A549 (cell line): ENCODE results near the gene FUNDC1. TPM values are rescaled to one million over a fixed set of nuclear protein-coding genes. Genes with fewer than 3 reads are reported as not detected.

Experiments used
- ATAC-seq, 2 experiments: fragments of 200-7000 bp in 1 of 2; fragments of >200 bp in 1 of 2; cut with Nextera tagmentation in 1 of 2; cut with Tn5 transposase in 1 of 2; 3 replicates each; pipeline versions ENCODE4 v1.8.0 to v1.9.1; 2018 to 2020; ENCODE audit warnings: mild to moderate bottlenecking in 1 of 2, moderate library complexity in 1 of 2
- CTCF ChIA-PET: fragments of 300-600 bp; sonication (Branson Sonifier 250); formaldehyde crosslinking; extraction: SDS; loops from one replicate; lab custom pipeline; 2021; ENCODE audit warnings: antibody characterized with exemption, inconsistent platforms; lab: Yijun Ruan, JAX
- POLR2A ChIA-PET: fragments of 350-600 bp; formaldehyde crosslinking; extraction: SDS; loops from one replicate; lab custom pipeline; 2021; ENCODE audit warnings: antibody characterized with exemption, inconsistent platforms; lab: Yijun Ruan, JAX
- DNase-seq, 2 experiments: peaks; one replicate each; pipeline versions ENCODE4 v3.0.0 to v3.0.0-alpha.2; 2011 to 2016; ENCODE audit warnings: low read depth in 1 of 2, low spot score in 1 of 2
- FAIRE-seq: peaks from 2 replicates; lab custom pipeline; 2011; peaks lifted over from hg19 to GRCh38; lab: Jason Lieb, UNC
- H3K27ac ChIP-seq, 2 experiments: fragments of >200 bp; sonication (Bioruptor Twin); formaldehyde crosslinking; 3 replicates each; pipeline ENCODE4 v1.5.1; 2016 to 2017
- H3K4me1 ChIP-seq: fragments of >200 bp; sonication (Bioruptor Twin); formaldehyde crosslinking; 3 replicates; pipeline ENCODE4 v1.6.1; 2016
- H3K4me2 ChIP-seq: fragments of >200 bp; sonication (Bioruptor Twin); formaldehyde crosslinking; 3 replicates; pipeline ENCODE4 v1.6.1; 2016
- H3K4me3 ChIP-seq: fragments of >200 bp; sonication (Bioruptor Twin); formaldehyde crosslinking; 3 replicates; pipeline ENCODE4 v1.5.1; 2016
- H3K9me3 ChIP-seq: fragments of >200 bp; sonication (Bioruptor Twin); formaldehyde crosslinking; 3 replicates; pipeline ENCODE4 v1.6.1; 2016
- ATOH8 ChIP-seq: fragments of 250-450 bp; sonication (Bioruptor Pico); IDR thresholded peaks from 2 replicates; pipeline ENCODE4 v1.5.0; 2020; ENCODE audit warnings: low read depth, mild to moderate bottlenecking, moderate library complexity
- BCL3 ChIP-seq: fragments of >200 bp; sonication (Bioruptor Twin); formaldehyde crosslinking; IDR thresholded peaks from 3 replicates; pipeline ENCODE4 v1.6.1; 2016
- BHLHE40 ChIP-seq: IDR thresholded peaks from 2 replicates; pipeline ENCODE4 v1.6.1; 2012; ENCODE audit warnings: low read depth, low read length, inconsistent platforms
- CBX8 ChIP-seq: fragments of 200-600 bp; sonication (generic); IDR thresholded peaks from 2 replicates; pipeline ENCODE4 v1.6.1; 2016
- CEBPB ChIP-seq, 2 experiments: fragments of >200 bp in 1 of 2; sonication (Bioruptor Twin) in 1 of 2; formaldehyde crosslinking in 1 of 2; IDR thresholded peaks; 2 replicates each; pipeline ENCODE4 v1.6.1; 2012 to 2016
- CHD4 ChIP-seq: fragments of 200-600 bp; sonication (generic); IDR thresholded peaks from 2 replicates; pipeline ENCODE4 v1.6.1; 2016; ENCODE audit warnings: antibody characterized with exemption, mild to moderate bottlenecking, borderline replicate concordance
- E2F6 ChIP-seq: IDR thresholded peaks from 2 replicates; pipeline ENCODE4 v1.6.1; 2012; ENCODE audit warnings: low read depth, borderline replicate concordance
- FOSL2 ChIP-seq, 2 experiments: fragments of 450-650 bp in 1 of 2; fragments of >200 bp in 1 of 2; sonication (Bioruptor Twin) in 1 of 2; formaldehyde crosslinking; IDR thresholded peaks; 2 replicates each; pipeline versions ENCODE4 v1.5.0 to v1.6.1; 2016 to 2020; ENCODE audit warnings: mild to moderate bottlenecking in 1 of 2, moderate library complexity in 1 of 2
- GATA3 ChIP-seq: IDR thresholded peaks from 2 replicates; pipeline ENCODE4 v1.6.1; 2012; ENCODE audit warnings: borderline replicate concordance
- HDAC2 ChIP-seq: fragments of 200-600 bp; sonication (generic); IDR thresholded peaks from 2 replicates; pipeline ENCODE4 v1.6.1; 2016
- HES2 ChIP-seq: fragments of >200 bp; sonication (Bioruptor Twin); formaldehyde crosslinking; IDR thresholded peaks from 2 replicates; pipeline ENCODE4 v1.6.1; 2016
- JUNB ChIP-seq: fragments of >200 bp; sonication (Bioruptor Twin); formaldehyde crosslinking; IDR thresholded peaks from 2 replicates; pipeline ENCODE4 v1.6.1; 2016
- KDM1A ChIP-seq: fragments of 200-600 bp; sonication (generic); IDR thresholded peaks from 2 replicates; pipeline ENCODE4 v1.6.1; 2016; ENCODE audit warnings: low read depth, mild to moderate bottlenecking
- MAZ ChIP-seq: fragments of 150-350 bp; IDR thresholded peaks from 2 replicates; pipeline ENCODE4 v1.6.1; 2014; ENCODE audit warnings: antibody characterized with exemption, low read depth, low read length, borderline replicate concordance
- NPAS2 ChIP-seq: fragments of 250-450 bp; sonication (Bioruptor Pico); IDR thresholded peaks from 2 replicates; pipeline ENCODE4 v1.8.0; 2022; ENCODE audit warnings: mild to moderate bottlenecking, moderate library complexity, borderline replicate concordance
- RARB ChIP-seq: fragments of 250-450 bp; sonication (Bioruptor Pico); IDR thresholded peaks from 2 replicates; pipeline ENCODE4 v1.8.0; 2021; ENCODE audit warnings: mild to moderate bottlenecking, moderate library complexity
- RCOR1 ChIP-seq: fragments of 150-350 bp; IDR thresholded peaks from 2 replicates; pipeline ENCODE4 v1.6.1; 2014; ENCODE audit warnings: antibody characterized with exemption, low read length, low read depth
- RFX5 ChIP-seq: fragments of 450-650 bp; IDR thresholded peaks from 2 replicates; pipeline ENCODE4 v1.7.1; 2014; ENCODE audit warnings: antibody characterized with exemption, mild to moderate bottlenecking, moderate library complexity
- SREBF2 ChIP-seq: fragments of 450-650 bp; IDR thresholded peaks from 2 replicates; pipeline ENCODE4 v1.6.1; 2014; ENCODE audit warnings: mild to moderate bottlenecking, moderate library complexity
- ZC3H11A ChIP-seq: fragments of 450-650 bp; IDR thresholded peaks from 2 replicates; pipeline ENCODE4 v1.6.1; 2014; ENCODE audit warnings: antibody characterized with exemption, mild to moderate bottlenecking
- ZFP36 ChIP-seq: fragments of 450-650 bp; IDR thresholded peaks from 2 replicates; pipeline ENCODE4 v1.6.1; 2014; ENCODE audit warnings: borderline replicate concordance; ENCODE audit not compliant: partially characterized antibody
- WGBS: methylation state at CpG from one replicate; pipeline ENCODE4 v1.1.6; 2017; ENCODE audit errors: missing lambda C conversion rate; 5-methylcytosine and 5-hydroxymethylcytosine counted together
- polyA plus RNA-seq, 4 experiments: library from polyadenylated mRNA; depleted of rRNA in 3 of 4; stranded (reverse); fragments of >200 nt; fragmentation: RNase III in 1 of 4; extraction: RNeasy Plus Mini Kit Qiagen cat#74134 plus additional on column Dnase treatment in 1 of 4; gene quantifications; 2 replicates in 3 of 4; 3 replicates in 1 of 4; pipeline ENCODE4 v1.2.3, GENCODE V29; 2011 to 2017

The FUNDC1 gene
- polyA plus RNA-seq, 2 of the 4 experiments (the other 2 are of a cell fraction): 37.4 to 37.6 TPM

DNA sequence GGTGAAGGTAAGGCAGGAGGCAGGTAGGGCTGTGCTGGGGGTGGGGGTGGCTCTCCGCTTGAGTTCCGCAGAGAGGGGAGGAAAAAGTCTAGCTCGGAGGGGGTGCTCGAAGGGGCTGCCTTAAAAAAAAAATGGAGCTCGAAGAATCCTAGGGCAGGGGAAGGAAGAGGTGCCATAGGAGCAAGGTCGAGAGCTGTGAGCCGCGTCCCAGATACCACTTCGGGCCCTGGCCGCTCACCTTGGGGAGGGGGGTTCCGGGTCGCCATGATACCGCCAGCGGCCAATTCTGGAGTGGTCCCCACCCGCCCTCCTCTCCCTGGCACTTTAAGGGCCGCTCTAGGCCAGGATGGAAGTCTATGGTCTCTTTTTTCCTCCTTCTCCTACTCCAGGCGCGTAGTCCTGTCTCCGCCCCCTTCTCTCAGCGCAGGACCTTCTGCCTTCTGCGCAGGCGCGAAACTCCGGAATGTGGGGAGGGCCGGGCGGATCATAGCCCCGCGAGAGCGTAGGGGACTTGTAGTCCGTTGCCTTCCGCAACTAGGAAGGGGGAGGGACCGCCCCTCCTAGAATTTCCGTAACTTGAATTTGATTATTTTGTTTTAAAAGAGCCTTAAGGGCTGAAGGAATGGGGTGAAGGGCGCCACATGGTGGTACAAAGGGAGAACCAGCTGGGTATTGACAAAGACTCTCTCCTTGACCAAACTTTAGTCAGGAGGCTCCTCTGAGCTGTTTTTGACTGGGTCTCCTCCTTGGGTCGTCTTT, at the start of gene FUNDC1 (continued):
- TF ChIP-seq CHD4 (no peak), SREBF2 (no peak), BHLHE40 (no peak), MAZ (no peak)
- TF ChIP-seq, all 56 proteins: peak for 9

GRCh38 chrX:44585866-44586265, 43.2 kb upstream of the FUNDC1 start:
- H3K4me3 ChIP-seq: no peak overlapping the region
- 86% methylated on average over 3 of the region's 3 CpGs for WGBS
- DNase-seq (no peak), FAIRE-seq (no peak), ATAC-seq (no peak)
- peaks cover 3% of the 10 kb centered on the region; the same call in 1 of the 3 replicates for H3K4me1 ChIP-seq
- H3K4me2 ChIP-seq: no peak overlapping the region
- ChIA-PET POLR2A (no interaction called here), CTCF (interaction anchor here (1.0 kb wide), 1 partner anchor 21 kb away, joined by 3 read pairs; no protein-coding TSS in a partner anchor)
- H3K9me3 ChIP-seq: no peaks in the 10 kb centered on the region
- TF ChIP-seq RCOR1: no peak
- no peak for TF ChIP-seq BHLHE40
- TF ChIP-seq GATA3: no peak
- no peak for TF ChIP-seq ATOH8 (CRISPR knock-in tag)
- TF ChIP-seq CEBPB (IDR thresholded peaks at IDR 0.05): no peak
- no peak for TF ChIP-seq RARB (CRISPR knock-in tag)
- no peak for TF ChIP-seq KDM1A
- TF ChIP-seq ZC3H11A: no peak
- no peak for TF ChIP-seq HDAC2
- no peak for TF ChIP-seq NPAS2
- TF ChIP-seq RFX5: no peak
- TF ChIP-seq BCL3: no peak
- no peak for TF ChIP-seq HES2
- TF ChIP-seq E2F6: no peak
- no peak overlapping the region for H3K27ac ChIP-seq

DNA sequence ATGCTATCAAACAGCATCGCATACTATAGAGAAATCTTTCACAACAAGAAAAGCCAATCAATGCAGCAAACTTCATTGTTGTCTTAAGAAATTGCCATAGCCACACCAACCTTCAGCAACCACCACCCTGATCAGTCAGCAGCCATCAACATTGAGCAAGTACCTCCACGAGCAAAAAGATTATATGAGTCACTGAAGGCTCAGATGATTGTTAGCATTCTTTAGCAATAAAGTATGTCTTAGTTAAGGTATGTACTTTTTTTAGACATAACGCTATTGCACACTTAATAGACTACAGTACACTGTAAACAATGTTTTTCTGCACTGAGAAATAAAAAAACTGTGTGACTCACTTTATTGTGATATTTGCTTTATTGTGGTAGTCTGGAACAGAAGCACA, 37.8 kb upstream of the FUNDC1 start:
- POLR2A ChIA-PET: no interaction called here
- peak; percentile 32 for FAIRE-seq
- CTCF ChIA-PET: no interaction called here
- peak; percentile 24 to 80; a peak in 4 of 6 replicates for ATAC-seq
- TF ChIP-seq CBX8 (no peak), ZFP36 (no peak), FOSL2 (IDR thresholded peaks at IDR 0.05) (peak; percentile 62), FOSL2 (CRISPR knock-in tag; IDR thresholded peaks at IDR 0.05) (peak; percentile 82), SREBF2 (no peak), CEBPB (IDR thresholded peaks at IDR 0.05) (peak in 1 of 2 experiments; percentile 42; a peak in 1 of 4 replicates), JUNB (peak; percentile 74)
- peaks cover 11% of the 10 kb centered on the region; the same call in 1 of the 3 replicates for H3K4me1 ChIP-seq
- H3K4me3 ChIP-seq: no peak overlapping the region
- 18% methylated on average over 3 of the region's 3 CpGs for WGBS
- H3K9me3 ChIP-seq: no peaks in the 10 kb centered on the region
- peak in 1 of 2 experiments; percentile 62 for DNase-seq
- H3K4me2 ChIP-seq: peak overlapping the region; percentile 13
- H3K27ac ChIP-seq: no peak overlapping the region
